GM21619 (cell line): Measurements from ENCODE around the gene GRM1.
A peak's percentile ranks its signal among the peaks of the same experiment; 100 is the strongest.

Source experiments
- ATAC-seq: cut with Tn5 transposase; IDR thresholded peaks from one replicate; pipeline ENCODE4 v1.9.1; 2021; ENCODE audit not compliant: unreplicated experiment

Gene GRM1

DNA sequence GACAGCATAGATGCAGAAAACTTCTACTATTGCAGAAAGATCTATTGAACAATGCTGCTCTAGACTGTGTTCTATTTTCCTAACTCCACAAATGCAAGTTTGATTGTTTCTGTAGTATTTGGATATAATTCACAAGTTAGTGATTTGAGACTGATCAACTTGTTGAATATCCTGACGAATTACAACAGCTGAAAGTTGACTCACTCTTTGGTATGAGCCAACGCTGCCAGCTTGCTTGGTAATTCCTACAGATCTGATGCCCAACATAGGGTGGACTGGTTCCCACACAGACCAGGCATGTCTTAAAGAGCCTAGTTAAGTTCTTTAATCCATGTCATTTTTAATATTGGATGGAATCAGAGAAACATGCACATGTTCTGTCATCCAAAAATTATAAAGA, 283.7 kb downstream of the GRM1 start:
- ATAC-seq, result no peak

DNA sequence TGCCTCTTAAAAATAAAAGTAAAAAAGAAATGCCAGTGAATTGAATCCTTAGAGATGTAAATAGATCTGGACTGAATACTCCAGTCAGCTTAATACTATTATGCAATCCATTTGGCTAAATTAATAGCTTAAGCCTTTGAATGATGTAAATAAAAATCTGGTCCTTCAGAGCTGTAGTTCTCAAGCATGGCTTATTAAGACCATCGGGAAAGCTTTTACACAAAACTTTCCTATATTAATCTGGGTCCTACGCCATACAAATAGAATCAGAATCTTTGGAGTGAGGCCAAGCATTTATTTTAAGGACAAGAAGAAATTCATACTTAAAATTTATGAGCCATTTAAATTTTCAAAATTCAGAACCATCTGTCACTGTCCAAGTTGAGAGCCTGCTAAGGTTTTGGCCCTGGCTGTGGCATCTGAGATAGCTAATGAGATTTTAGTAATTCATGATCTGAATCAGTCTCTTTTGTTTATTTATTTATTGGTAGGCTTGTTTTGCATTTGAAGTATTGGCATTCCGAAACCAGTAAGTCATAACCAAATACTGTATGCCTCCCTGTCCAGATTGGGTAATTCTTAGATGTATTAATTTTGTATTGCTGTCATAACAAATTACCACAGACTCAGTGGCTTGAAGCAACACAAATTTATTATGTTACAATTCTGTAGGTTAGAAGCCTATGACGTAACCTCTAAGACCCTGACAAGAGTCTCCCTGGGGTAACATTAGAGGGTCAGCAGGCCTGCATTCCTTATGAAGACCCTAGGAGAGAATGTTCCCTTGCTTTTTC, 286.7 kb downstream of the GRM1 start:
- no peak for ATAC-seq

GRCh38 chr6:146316175-146316495, 287.3 kb downstream of the GRM1 start:
- no peak for ATAC-seq

GRCh38 chr6:146331013-146331412, 302.2 kb downstream of the GRM1 start:
- no peak for ATAC-seq

GRCh38 chr6:146335336-146335735, 306.5 kb downstream of the GRM1 start:
- ATAC-seq, result no peak

DNA sequence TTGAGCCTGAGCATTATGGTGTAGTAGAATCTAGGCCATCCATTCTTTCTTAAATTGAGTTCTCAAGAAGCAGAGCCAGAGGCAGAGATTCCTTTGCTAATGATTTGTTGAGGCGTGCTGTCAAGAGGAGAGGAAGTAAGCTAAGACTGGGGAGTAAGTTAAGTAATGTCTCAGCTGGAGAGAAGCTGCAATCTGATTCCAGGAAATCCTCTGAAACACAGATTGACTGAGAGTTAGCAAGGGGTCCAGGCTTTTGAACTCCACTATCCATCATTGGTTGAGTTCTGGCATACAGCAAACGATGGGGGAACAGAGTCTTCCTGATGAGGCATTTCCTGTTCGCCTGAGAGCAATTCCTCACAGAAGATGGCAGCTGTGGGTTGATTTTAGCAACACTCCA, 307.3 kb downstream of the GRM1 start:
- no peak for ATAC-seq

GRCh38 chr6:146337376-146337775, 308.5 kb downstream of the GRM1 start:
- no peak for ATAC-seq

- ATAC-seq, result peak; percentile 51
Measured at GRCh38 chr6:146339716-146340115, 310.9 kb downstream of the GRM1 start.

DNA sequence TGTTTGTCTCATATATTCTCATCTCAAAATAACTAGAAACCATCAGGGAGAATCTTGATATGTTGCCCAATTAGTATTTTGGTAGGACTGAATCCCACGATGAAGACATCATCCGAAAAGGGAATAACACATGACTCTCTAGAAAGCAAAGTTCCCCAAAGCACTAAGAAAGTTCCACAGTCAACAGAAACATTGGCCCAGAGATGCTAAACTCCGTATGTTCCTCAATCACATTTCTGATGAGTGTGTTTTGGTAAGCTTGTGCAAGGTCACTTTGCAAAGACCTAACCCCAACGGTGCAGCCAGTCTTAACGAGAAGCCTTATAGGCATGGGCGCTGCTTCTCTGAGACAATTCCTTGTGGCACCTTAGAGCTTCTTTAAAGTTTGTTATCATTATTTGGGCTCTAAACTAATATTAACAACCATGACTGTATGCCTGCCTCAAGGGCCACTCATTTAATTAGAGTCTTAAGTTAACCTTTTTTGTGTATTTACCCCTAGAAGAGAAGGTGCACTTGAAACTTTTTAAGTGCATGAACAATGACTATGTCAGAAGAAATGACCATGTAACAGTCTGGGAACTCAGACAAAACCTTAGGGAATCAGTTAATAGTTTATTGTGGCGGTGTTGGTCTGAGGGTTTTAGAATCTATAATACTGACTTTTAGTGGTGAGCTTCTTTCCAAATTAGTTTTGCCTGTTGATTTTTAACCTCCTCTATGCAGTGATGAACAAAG, 312.8 kb downstream of the GRM1 start:
- ATAC-seq, result no peak

DNA sequence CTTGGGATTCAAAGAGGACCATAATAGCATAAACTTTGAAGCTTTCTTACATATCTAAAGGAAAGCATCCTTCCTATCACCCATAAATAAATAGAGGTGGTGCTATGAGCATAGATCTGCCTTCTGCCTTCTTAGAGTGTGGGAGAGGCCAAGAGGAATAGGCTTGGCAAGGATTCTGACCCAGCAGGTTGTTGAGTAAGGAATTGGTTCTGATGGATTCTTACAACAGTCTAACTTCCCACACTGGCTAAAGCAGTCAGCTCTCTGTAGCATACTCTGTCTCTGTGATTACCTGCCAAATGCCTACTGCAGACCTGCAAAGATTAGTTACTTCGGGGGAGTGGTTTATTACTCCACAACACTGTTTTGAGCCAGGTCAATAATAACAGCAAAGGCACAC, 316.7 kb downstream of the GRM1 start:
- no peak for ATAC-seq

GRCh38 chr6:146347090-146347489, 318.2 kb downstream of the GRM1 start:
- no peak for ATAC-seq

DNA sequence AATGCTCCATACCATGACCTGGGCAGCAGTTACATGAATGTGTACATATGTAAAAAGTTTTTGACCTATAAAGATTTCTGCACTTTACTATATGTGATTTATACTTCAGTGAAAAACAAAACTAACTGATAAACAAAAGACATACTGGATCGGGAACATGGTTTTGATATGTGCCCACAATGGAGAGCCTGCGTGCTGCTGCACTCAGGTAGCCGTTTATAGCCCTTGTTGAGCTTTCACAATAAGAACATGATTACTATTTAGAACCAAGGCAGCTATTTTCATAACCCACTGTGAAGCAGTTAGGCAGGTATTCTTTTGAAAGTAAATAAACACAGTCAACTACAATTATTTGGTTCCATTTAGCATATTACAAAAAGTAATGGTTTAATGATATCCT, 318.8 kb downstream of the GRM1 start:
- no peak for ATAC-seq

- ATAC-seq, result no peak
Measured at GRCh38 chr6:146351018-146351417, 322.2 kb downstream of the GRM1 start.

DNA sequence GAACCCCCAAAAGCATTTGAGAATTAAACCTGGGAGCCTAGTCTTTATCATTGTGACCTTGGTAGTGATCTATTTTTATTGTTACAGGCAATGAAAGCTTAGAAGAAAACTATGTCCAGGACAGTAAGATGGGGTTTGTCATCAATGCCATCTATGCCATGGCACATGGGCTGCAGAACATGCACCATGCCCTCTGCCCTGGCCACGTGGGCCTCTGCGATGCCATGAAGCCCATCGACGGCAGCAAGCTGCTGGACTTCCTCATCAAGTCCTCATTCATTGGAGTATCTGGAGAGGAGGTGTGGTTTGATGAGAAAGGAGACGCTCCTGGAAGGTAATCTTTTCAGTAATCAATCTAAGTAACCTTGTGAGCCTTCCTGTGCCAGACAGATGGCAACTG, 323.3 kb downstream of the GRM1 start:
- no peak for ATAC-seq

DNA sequence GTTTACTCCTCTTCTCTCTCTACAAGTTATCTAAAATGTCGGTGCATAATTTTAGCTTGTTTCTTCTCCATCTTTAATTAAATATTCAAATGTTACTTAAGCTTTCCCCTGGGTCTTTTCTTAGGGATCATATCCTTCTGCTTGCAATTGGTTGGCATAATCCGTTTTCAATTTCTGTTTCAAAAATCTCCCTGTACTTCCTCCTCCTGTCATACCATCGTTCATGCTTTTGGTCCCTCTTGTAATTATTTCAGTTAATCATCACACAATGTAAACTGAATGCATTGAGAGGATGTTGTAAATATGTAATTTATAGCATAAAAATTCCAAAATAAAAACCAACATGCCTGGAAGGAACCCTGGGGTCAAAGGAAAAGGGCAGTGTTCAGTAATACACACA, 325.6 kb downstream of the GRM1 start:
- no peak for ATAC-seq

GRCh38 chr6:146355521-146356100, 326.7 kb downstream of the GRM1 start:
- no peak for ATAC-seq

- ATAC-seq, result peak; percentile 62
Measured at GRCh38 chr6:146357578-146358430, 328.9 kb downstream of the GRM1 start.

- no peak for ATAC-seq
Measured at GRCh38 chr6:146358431-146359046, 329.7 kb downstream of the GRM1 start.

GRCh38 chr6:146359131-146359530, 330.3 kb downstream of the GRM1 start:
- no peak for ATAC-seq

DNA sequence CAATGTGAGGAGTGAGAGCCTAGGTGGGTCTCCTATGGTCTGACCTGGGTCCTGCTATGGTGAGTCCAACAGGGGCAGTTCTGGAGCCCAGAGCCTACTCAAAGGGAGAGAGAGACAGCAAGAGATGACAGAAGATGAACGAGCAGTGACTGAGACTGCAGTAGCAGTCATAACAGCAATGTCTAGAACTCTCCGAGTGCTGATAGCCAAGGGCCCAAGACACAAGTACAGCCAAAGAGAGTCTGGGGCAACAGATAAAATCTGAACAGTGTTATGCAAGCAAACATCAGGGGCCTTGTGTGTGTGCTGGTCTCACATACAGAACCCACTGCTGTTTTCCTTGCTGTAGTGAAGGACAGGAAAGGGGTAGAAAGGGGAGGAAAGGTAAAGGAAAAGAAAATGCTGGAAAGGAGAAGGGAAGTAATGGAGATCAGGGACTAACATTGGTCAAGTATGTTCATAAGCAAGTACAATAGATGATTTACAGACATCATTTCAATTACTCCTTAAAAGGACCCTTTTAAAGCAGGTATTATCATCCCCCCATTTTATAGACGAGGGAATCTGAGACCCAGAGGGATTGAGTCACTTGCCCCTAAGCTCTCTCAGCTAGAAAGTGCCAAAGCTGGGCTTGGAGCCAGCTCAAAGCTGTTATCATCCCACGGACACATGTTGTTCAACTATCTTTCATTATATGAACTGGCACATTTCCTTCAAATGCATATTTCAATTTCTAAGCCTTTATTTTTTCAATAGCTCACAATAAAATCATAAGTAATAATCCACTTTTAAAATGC, 332.5 kb downstream of the GRM1 start:
- ATAC-seq, result no peak
